HG03469 (cell line): Measurements from ENCODE around the gene CTNNA1.

Source experiments
- ATAC-seq: cut with Tn5 transposase; IDR thresholded peaks from one replicate; pipeline ENCODE4 v1.9.1; 2021; ENCODE audit warnings: mild to moderate bottlenecking, moderate library complexity, moderate number of reproducible peaks; ENCODE audit not compliant: unreplicated experiment

The CTNNA1 gene

GRCh38 chr5:138979684-138980280, 226.6 kb downstream of the CTNNA1 start:
- ATAC-seq, result no peak

GRCh38 chr5:138980441-138980840, 227.2 kb downstream of the CTNNA1 start:
- ATAC-seq, result no peak

GRCh38 chr5:138981131-138981530, 227.9 kb downstream of the CTNNA1 start:
- no peak for ATAC-seq

GRCh38 chr5:138981586-138981985, 228.4 kb downstream of the CTNNA1 start:
- no peak for ATAC-seq

DNA sequence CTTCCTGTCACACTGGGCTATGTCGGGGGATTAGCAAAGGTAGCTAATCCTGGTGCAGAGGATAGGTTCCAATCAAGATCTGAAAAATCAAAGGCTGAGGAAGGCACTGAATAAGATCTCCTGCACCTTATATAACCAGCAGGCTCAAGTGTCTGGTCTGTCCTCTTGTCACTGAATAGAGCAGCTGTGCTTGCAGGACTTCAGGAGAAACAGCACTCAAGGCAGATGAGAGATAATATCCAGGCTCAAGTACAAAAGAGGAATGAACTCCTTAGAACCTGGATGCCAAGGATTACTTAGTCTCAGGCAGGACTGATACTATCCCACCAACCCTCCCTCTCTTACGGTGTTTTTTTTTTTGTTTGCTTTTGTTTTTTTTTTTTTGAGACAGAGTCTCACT, 230.8 kb downstream of the CTNNA1 start:
- no peak for ATAC-seq
